HCT116 (cell line): ENCODE results near the gene C2CD3. TPM values are rescaled to one million over a fixed set of nuclear protein-coding genes. Genes with fewer than 3 reads are reported as not detected.

Experiments
- ATAC-seq: fragments of 200-7000 bp; cut with Tn5 transposase; 2 replicates; pipeline ENCODE4 v1.9.1; 2020; ENCODE audit warnings: mild to moderate bottlenecking, moderate library complexity
- BruUV-seq: library from RNA; stranded (reverse); fragments of 400-500 nt; replicated peaks from 2 replicates; lab custom pipeline; 2021; lab: Mats Ljungman, UMichigan
- CTCF ChIA-PET: fragments of 300-600 bp; sonication (Branson Sonifier 250); formaldehyde crosslinking; loops from one replicate; lab custom pipeline; 2021; ENCODE audit warnings: antibody characterized with exemption; lab: Charles Lee
- POLR2A ChIA-PET: fragments of 300-600, 350-600 bp; sonication (Branson Sonifier 250); formaldehyde crosslinking; loops from one replicate; lab custom pipeline; 2021; ENCODE audit warnings: antibody characterized with exemption; lab: Charles Lee
- RAD21 ChIA-PET, 2 experiments: fragments of 300-600 bp; sonication (Branson Sonifier 250); formaldehyde crosslinking; loops; one replicate each; lab custom pipeline; 2023; ENCODE audit warnings: low total read pairs in 2 of 2; ENCODE audit not compliant: uncharacterized antibody in 2 of 2, unreplicated experiment in 2 of 2, low non-redundant PET in 1 of 2; lab: Charles Lee
- DNase-seq: peaks from one replicate; pipeline ENCODE4 v3.0.0-alpha.2; 2010; ENCODE audit warnings: low read depth, low spot score
- H2AFZ ChIP-seq: fragments of 200-600 bp; shearing (Covaris generic), sonication (generic); 2 replicates; pipeline ENCODE4 v1.6.1; 2017; ENCODE audit warnings: low read depth, mixed run types, mixed read lengths, antibody characterized with exemption, low read length; ENCODE audit not compliant: poor library complexity, severe bottlenecking
- H3K27ac ChIP-seq: 2 replicates; pipeline ENCODE4 v1.5.1; 2012; ENCODE audit warnings: low read depth, low read length
- H3K27me3 ChIP-seq: fragments of 200-600 bp; sonication (generic); 2 replicates; pipeline ENCODE4 v1.6.1; 2016; ENCODE audit warnings: mixed run types, low read length, mixed read lengths; ENCODE audit not compliant: insufficient read depth
- H3K36me3 ChIP-seq, 2 experiments: fragments of 200-500 bp in 1 of 2; fragments of 200-600 bp in 1 of 2; sonication (Bioruptor generic) in 1 of 2; sonication (generic) in 1 of 2; 2 replicates each; pipeline versions ENCODE4 v1.5.1 to v1.6.1; 2014 to 2016; ENCODE audit warnings: low read length in 2 of 2, inconsistent platforms in 1 of 2, mixed read lengths in 1 of 2, mixed run types in 1 of 2; ENCODE audit not compliant: insufficient read depth in 2 of 2, control insufficient read depth in 1 of 2
- H3K4me1 ChIP-seq, 2 experiments: fragments of 200-600 bp in 1 of 2; sonication (generic) in 1 of 2; 2 replicates each; pipeline versions ENCODE4 v1.5.1 to v1.6.1; 2012 to 2017; ENCODE audit warnings: low read length in 2 of 2, inconsistent platforms in 1 of 2, mild to moderate bottlenecking in 1 of 2, mixed read lengths in 1 of 2, mixed run types in 1 of 2, moderate library complexity in 1 of 2; ENCODE audit not compliant: insufficient read depth in 2 of 2, control insufficient read depth in 1 of 2
- H3K4me2 ChIP-seq: fragments of 200-600 bp; sonication (generic); 2 replicates; pipeline ENCODE4 v1.6.1; 2017; ENCODE audit warnings: mixed run types, low read length, mixed read lengths
- H3K4me3 ChIP-seq, 2 experiments: fragments of 200-600 bp in 1 of 2; sonication (generic) in 1 of 2; replicated peaks in 1 of 2; 2 replicates each; pipeline ENCODE4 v1.5.1; 2011 to 2016; ENCODE audit warnings: low read length in 2 of 2, control low read depth in 1 of 2, low read depth in 1 of 2, mild to moderate bottlenecking in 1 of 2, mixed read lengths in 1 of 2, mixed run types in 1 of 2
- H3K79me2 ChIP-seq: fragments of 200-600 bp; sonication (generic); 2 replicates; pipeline ENCODE4 v1.6.1; 2017; ENCODE audit warnings: mild to moderate bottlenecking, mixed run types, low read length, moderate library complexity, mixed read lengths; ENCODE audit not compliant: insufficient read depth
- H3K9ac ChIP-seq: fragments of 200-600 bp; sonication (generic); 2 replicates; pipeline ENCODE4 v1.6.1; 2016; ENCODE audit warnings: low read length, mixed read lengths
- H3K9me2 ChIP-seq: fragments of 200-600 bp; sonication (generic), shearing (Covaris generic); 2 replicates; pipeline ENCODE4 v1.6.1; 2017; ENCODE audit warnings: mixed run types, mild to moderate bottlenecking, moderate library complexity; ENCODE audit not compliant: insufficient read depth
- H3K9me3 ChIP-seq, 2 experiments: fragments of 200-500 bp in 1 of 2; fragments of 200-600 bp in 1 of 2; sonication (Bioruptor generic) in 1 of 2; sonication (generic) in 1 of 2; 2 replicates each; pipeline ENCODE4 v1.6.1; 2014 to 2017; ENCODE audit warnings: low read length in 2 of 2, mixed read lengths in 2 of 2, inconsistent platforms in 1 of 2, low read depth in 1 of 2, mild to moderate bottlenecking in 1 of 2, mixed run types in 1 of 2, moderate library complexity in 1 of 2; ENCODE audit not compliant: control insufficient read depth in 1 of 2, insufficient read depth in 1 of 2
- H4K20me1 ChIP-seq: fragments of 200-600 bp; sonication (generic), shearing (Covaris generic); 2 replicates; pipeline ENCODE4 v1.6.1; 2017; ENCODE audit warnings: mixed run types, mild to moderate bottlenecking, moderate library complexity; ENCODE audit not compliant: insufficient read depth
- CBX3 ChIP-seq: IDR thresholded peaks from 2 replicates; pipeline ENCODE4 v1.6.1; 2012; ENCODE audit warnings: low read depth
- CTCF ChIP-seq, 3 experiments: fragments of 200-600 bp in 1 of 3; sonication (generic) in 1 of 3; IDR thresholded peaks in 2 of 3; conservative IDR thresholded peaks in 1 of 3; 2 replicates each; pipeline ENCODE4 v1.5.1; 2012 to 2017; ENCODE audit warnings: low read depth in 2 of 3, low read length in 2 of 3, antibody characterized with exemption in 1 of 3, borderline replicate concordance in 1 of 3, control low read depth in 1 of 3, mild to moderate bottlenecking in 1 of 3, mixed read lengths in 1 of 3, mixed run types in 1 of 3, moderate library complexity in 1 of 3; ENCODE audit not compliant: insufficient read depth in 1 of 3
- EGR1 ChIP-seq: IDR thresholded peaks from 2 replicates; pipeline ENCODE4 v1.6.1; 2012; ENCODE audit warnings: low read depth
- ELF1 ChIP-seq: IDR thresholded peaks from 2 replicates; pipeline ENCODE4 v1.6.1; 2012; ENCODE audit warnings: low read depth, borderline replicate concordance
- EZH2phosphoT487 ChIP-seq: fragments of 200-600 bp; IDR thresholded peaks from 2 replicates; pipeline ENCODE4 v1.6.1; 2018; ENCODE audit warnings: antibody characterized with exemption, borderline replicate concordance
- FOSL1 ChIP-seq: IDR thresholded peaks from 2 replicates; pipeline ENCODE4 v1.6.1; 2012; ENCODE audit warnings: low read depth
- JUND ChIP-seq: IDR thresholded peaks from 2 replicates; pipeline ENCODE4 v1.6.1; 2012
- POLR2A ChIP-seq: IDR thresholded peaks from 2 replicates; pipeline ENCODE4 v1.7.0; 2011; ENCODE audit warnings: borderline replicate concordance; ENCODE audit not compliant: insufficient read depth, insufficient read length; ENCODE audit errors: extremely low read depth
- POLR2AphosphoS5 ChIP-seq: IDR thresholded peaks from 2 replicates; pipeline ENCODE4 v1.6.1; 2011; ENCODE audit warnings: mild to moderate bottlenecking, low read depth, low read length, moderate library complexity
- RAD21 ChIP-seq: IDR thresholded peaks from 2 replicates; pipeline ENCODE4 v1.6.1; 2012; ENCODE audit warnings: low read depth, mild to moderate bottlenecking
- SP1 ChIP-seq: IDR thresholded peaks from 2 replicates; pipeline ENCODE4 v1.6.1; 2012; ENCODE audit warnings: low read depth
- SRF ChIP-seq: IDR thresholded peaks from 2 replicates; pipeline ENCODE4 v1.6.1; 2012; ENCODE audit warnings: low read depth
- YY1 ChIP-seq: IDR thresholded peaks from 2 replicates; pipeline ENCODE4 v1.6.1; 2011; ENCODE audit warnings: low read length, low read depth, moderate library complexity, mild to moderate bottlenecking; ENCODE audit not compliant: insufficient replicate concordance; ENCODE audit errors: extremely low read depth
- ZBTB33 ChIP-seq: IDR thresholded peaks from 2 replicates; pipeline ENCODE4 v1.6.1; 2011; ENCODE audit warnings: mild to moderate bottlenecking, low read length, moderate library complexity; ENCODE audit not compliant: insufficient replicate concordance; ENCODE audit errors: extremely low read depth
- ZFX ChIP-seq: fragments of 450-650 bp; IDR thresholded peaks from 2 replicates; pipeline ENCODE4 v1.6.1; 2017
- ZNF274 ChIP-seq: fragments of 200-500 bp; sonication (Bioruptor generic); IDR thresholded peaks from 2 replicates; pipeline ENCODE4 v1.6.1; 2014; ENCODE audit warnings: mild to moderate bottlenecking, low read depth, low read length, inconsistent platforms
- intact Hi-C: fragments of 100-400 bp; cut with micrococcal nuclease; formaldehyde crosslinking; loops from 2 replicates; pipeline ENCODE4 v1.10.0; 2022
- total RNA-seq: library from RNA; stranded (reverse); gene quantifications from one replicate; pipeline ENCODE4 v1.2.1, GENCODE V29; 2021; ENCODE audit not compliant: unreplicated experiment
- TF ChIP-seq, protein P1 (sequence below): IDR thresholded peaks from 2 replicates; pipeline ENCODE4 v1.6.1; 2012

Gene C2CD3
- total RNA-seq, 1 experiment from 2014 or later, result 30.6 TPM

- no peaks in the 10 kb centered on the region for H3K4me1 ChIP-seq
- peaks cover 4 to 8% of the 10 kb centered on the region in 2 experiments; a peak in 2 of 4 replicates for H3K36me3 ChIP-seq
- H3K79me2 ChIP-seq, result no peaks in the 10 kb centered on the region
- no peaks in the 10 kb centered on the region for H4K20me1 ChIP-seq
- no peak overlapping the region for H3K4me2 ChIP-seq
- POLR2A ChIA-PET, result no interaction called here
- intact Hi-C loops, result no loop called here
- H3K4me3 ChIP-seq, result no peak overlapping the region
- H3K27ac ChIP-seq, result no peak overlapping the region
- no peak overlapping the region for H2AFZ ChIP-seq
- TF ChIP-seq SRF (no peak), EGR1 (no peak), ZNF274 (no peak), ZFX (no peak), FOSL1 (no peak), EZH2phosphoT487 (no peak), CBX3 (no peak), YY1 (no peak), POLR2AphosphoS5 (no peak), RAD21 (no peak), JUND (no peak), POLR2A (no peak), CTCF (IDR thresholded peaks at IDR 0.05 in 2 of 3, conservative IDR thresholded peaks at IDR 0.05 in 1 of 3; ENCODE audit: borderline replicate concordance in 1 of 3, insufficient read depth in 1 of 3, low read depth in 2 of 3, low read length in 2 of 3) (no peak), SP1 (no peak), ZBTB33 (no peak), ELF1 (no peak)
- TF ChIP-seq, protein P1, sequence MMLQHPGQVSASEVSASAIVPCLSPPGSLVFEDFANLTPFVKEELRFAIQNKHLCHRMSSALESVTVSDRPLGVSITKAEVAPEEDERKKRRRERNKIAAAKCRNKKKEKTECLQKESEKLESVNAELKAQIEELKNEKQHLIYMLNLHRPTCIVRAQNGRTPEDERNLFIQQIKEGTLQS, result no peak
- TF ChIP-seq, all 23 proteins: peak for 0
- H3K27me3 ChIP-seq, result no peaks in the 10 kb centered on the region
- ChIA-PET CTCF (interaction anchor here (0.6 kb wide), 1 partner anchor 602 kb away, joined by 4 read pairs; no protein-coding TSS in a partner anchor), RAD21 (no interaction called here)
- no peaks in the 10 kb centered on the region for H3K9me2 ChIP-seq
- ATAC-seq (no peak), DNase-seq (no peak)
- H3K9me3 ChIP-seq, result no peaks in the 10 kb centered on the region
- no TSS peak for BruUV-seq
- H3K9ac ChIP-seq, result no peak overlapping the region
Observed at GRCh38 chr11:74044538-74044937, 126.3 kb downstream of the C2CD3 start.
